Prostate gland (tissue), 2 donors: ENCODE results near the gene ADAMTS19.

Experiments
- POLR2A ChIP-seq: fragments of 450-650 bp; IDR thresholded peaks from one replicate; pipeline ENCODE4 v1.6.1; 2016; ENCODE audit warnings: antibody characterized with exemption, mild to moderate bottlenecking
- POLR2AphosphoS5 ChIP-seq: sonication (generic); formaldehyde crosslinking; IDR thresholded peaks from one replicate; pipeline ENCODE4 v1.6.1; 2017; ENCODE audit warnings: antibody characterized with exemption
- TF ChIP-seq, protein P1 (sequence below), 4 experiments: fragments of 200-600 bp in 2 of 4; fragments of 450-650 bp in 2 of 4; sonication (generic) in 2 of 4; IDR thresholded peaks; 1 replicate in 3 of 4; 2 replicates in 1 of 4; pipeline ENCODE4 v1.5.1; 2016 to 2019; ENCODE audit warnings: antibody characterized with exemption in 4 of 4, mild to moderate bottlenecking in 2 of 4, moderate library complexity in 2 of 4

- TF ChIP-seq POLR2AphosphoS5, result no peak
- TF ChIP-seq, protein P1, sequence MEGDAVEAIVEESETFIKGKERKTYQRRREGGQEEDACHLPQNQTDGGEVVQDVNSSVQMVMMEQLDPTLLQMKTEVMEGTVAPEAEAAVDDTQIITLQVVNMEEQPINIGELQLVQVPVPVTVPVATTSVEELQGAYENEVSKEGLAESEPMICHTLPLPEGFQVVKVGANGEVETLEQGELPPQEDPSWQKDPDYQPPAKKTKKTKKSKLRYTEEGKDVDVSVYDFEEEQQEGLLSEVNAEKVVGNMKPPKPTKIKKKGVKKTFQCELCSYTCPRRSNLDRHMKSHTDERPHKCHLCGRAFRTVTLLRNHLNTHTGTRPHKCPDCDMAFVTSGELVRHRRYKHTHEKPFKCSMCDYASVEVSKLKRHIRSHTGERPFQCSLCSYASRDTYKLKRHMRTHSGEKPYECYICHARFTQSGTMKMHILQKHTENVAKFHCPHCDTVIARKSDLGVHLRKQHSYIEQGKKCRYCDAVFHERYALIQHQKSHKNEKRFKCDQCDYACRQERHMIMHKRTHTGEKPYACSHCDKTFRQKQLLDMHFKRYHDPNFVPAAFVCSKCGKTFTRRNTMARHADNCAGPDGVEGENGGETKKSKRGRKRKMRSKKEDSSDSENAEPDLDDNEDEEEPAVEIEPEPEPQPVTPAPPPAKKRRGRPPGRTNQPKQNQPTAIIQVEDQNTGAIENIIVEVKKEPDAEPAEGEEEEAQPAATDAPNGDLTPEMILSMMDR (IDR thresholded peaks at IDR 0.05), result no peak
- TF ChIP-seq POLR2A, result no peak
Observed at GRCh38 chr5:129622531-129622930, 162.4 kb downstream of the ADAMTS19 start.
